Activated CD4-positive, alpha-beta memory T cell treated with anti-CD3 and anti-CD28 coated beads for 36 hours (primary cell): ENCODE results near the gene PPT2. TPM values are rescaled to one million over a fixed set of nuclear protein-coding genes. Genes with fewer than 3 reads are reported as not detected.

ENCODE experiments used
- CTCF ChIA-PET: fragments of 350-600 bp; sonication (Branson Sonifier 250); formaldehyde crosslinking; loops from one replicate; lab custom pipeline; 2021; ENCODE audit warnings: antibody characterized with exemption, inconsistent platforms; lab: Charles Lee
- POLR2A ChIA-PET: fragments of 350-600 bp; sonication (Branson Sonifier 250); formaldehyde crosslinking; loops from one replicate; lab custom pipeline; 2021; ENCODE audit warnings: antibody characterized with exemption; lab: Charles Lee
- DNase-seq: peaks from one replicate; pipeline ENCODE4 v3.0.0-alpha.2; 2020
- H3K27ac Mint-ChIP-seq: one replicate; pipeline ENCODE4 v1.8.0; 2021; ENCODE audit warnings: mixed read lengths
- H3K27me3 Mint-ChIP-seq: one replicate; pipeline ENCODE4 v1.8.0; 2021; ENCODE audit warnings: mixed read lengths
- H3K36me3 Mint-ChIP-seq: one replicate; pipeline ENCODE4 v1.8.0; 2021; ENCODE audit warnings: mixed read lengths
- H3K4me1 Mint-ChIP-seq: one replicate; pipeline ENCODE4 v1.8.0; 2021; ENCODE audit warnings: low read depth, mixed read lengths
- H3K4me3 Mint-ChIP-seq: one replicate; pipeline ENCODE4 v1.8.0; 2021; ENCODE audit warnings: mild to moderate bottlenecking, mixed read lengths
- H3K9me3 Mint-ChIP-seq: one replicate; pipeline ENCODE4 v1.8.0; 2021; ENCODE audit warnings: mixed read lengths
- intact Hi-C: fragments of 100-400 bp; cut with micrococcal nuclease; formaldehyde crosslinking; loops from one replicate; pipeline ENCODE4 v1.15.1; 2023
- total RNA-seq, 2 experiments: library from RNA; stranded (reverse); gene quantifications; one replicate each; pipeline ENCODE4 v1.2.3, GENCODE V29; 2021

Gene PPT2
- total RNA-seq, 2 experiments from 2014 or later = 9.5 to 9.9 TPM

DNA sequence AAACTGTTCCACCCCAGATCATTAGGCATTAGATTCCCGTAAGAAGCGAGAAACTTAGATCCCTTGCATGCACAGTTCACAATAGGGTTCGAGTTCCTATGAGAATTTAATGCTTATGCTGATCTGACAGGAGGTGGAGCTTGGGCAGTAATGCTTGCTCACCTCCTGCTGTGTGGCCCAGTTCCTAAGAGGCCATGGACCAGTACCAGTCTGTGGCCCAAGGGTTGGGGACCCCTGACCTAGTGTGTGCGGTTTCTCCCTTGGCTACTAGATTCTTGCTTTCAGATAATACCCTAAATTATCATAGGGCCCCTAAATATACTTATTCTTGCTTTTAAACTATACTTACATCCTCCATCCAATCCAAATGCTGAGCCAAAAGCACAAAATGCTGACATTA lies 40.4 kb downstream of the PPT2 start:
- DNase-seq = no peak
- ChIA-PET POLR2A (interaction anchor here (1.6 to 1.7 kb wide), 2 partner anchors 15 to 66 kb away, joined by 7 to 9 read pairs; partner anchors contain the start of gene ATF6B), CTCF (interaction anchor here (1.0 to 2.5 kb wide), 5 partner anchors 8 to 70 kb away, joined by 3 to 21 read pairs (median 7); partner anchors contain the start of genes ATF6B, FKBPL and PRRT1)
- intact Hi-C loops = loop anchor here (2.0 to 10.0 kb wide), 5 partner anchors 46 to 1220 kb away; partner anchors contain the start of genes CUTA, HSPA1B, LTA and PHF1
- peaks cover 23% of the 10 kb centered on the region for H3K4me1 Mint-ChIP-seq
- peaks cover 14% of the 10 kb centered on the region for H3K36me3 Mint-ChIP-seq
- H3K4me3 Mint-ChIP-seq = no peak overlapping the region
- H3K27me3 Mint-ChIP-seq = no peaks in the 10 kb centered on the region
- peak overlapping the region; percentile 89 for H3K27ac Mint-ChIP-seq
- no peaks in the 10 kb centered on the region for H3K9me3 Mint-ChIP-seq

DNA sequence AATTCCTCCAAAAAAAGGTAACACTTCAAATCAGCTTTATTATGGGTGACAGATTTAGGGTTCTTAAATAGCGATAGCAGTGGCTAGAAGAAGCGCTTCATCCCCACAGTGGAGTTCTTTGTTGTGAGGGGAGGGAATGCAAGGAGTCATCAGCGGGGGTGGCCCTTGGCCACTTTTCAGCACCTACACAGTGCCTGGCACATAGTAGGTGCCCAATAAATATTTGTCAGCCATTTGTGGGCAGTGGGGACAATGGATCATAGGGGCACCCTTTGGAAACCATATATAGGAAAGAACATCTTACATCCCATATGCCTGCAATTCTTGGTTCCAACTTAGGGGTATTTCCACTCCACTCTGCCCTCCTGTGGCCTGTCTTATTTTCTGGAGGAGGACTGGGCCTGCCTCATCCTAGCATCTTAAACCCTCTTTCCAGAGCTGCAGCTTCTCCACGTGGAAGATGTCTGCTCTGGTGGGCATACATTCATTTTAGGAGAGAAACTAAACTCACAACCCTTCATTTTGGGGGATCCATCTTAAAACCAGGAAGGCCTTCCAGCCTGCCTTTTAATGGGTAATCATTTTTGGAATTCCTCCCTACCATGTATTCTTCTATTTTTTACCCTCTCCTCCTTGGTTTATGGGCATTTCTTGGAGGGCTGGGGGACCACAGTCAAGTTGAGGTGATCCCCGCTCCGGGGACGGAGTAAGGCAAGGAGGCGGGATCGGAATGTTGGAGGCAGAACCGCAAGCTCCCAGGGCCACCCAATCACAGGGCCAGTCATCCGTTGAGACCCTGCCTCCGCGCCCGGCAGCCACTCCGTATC lies 41.1 kb downstream of the PPT2 start:
- Mint-ChIP-seq H3K9me3 (no peaks in the 10 kb centered on the region), H3K27me3 (no peaks in the 10 kb centered on the region), H3K36me3 (peaks cover 14% of the 10 kb centered on the region), H3K27ac (peak overlapping the region; percentile 89), H3K4me3 (peak overlapping the region; percentile 96), H3K4me1 (peaks cover 23% of the 10 kb centered on the region)
- CTCF ChIA-PET = interaction anchor here (0.6 to 2.5 kb wide), 22 partner anchors 9 to 1141 kb away, joined by 3 to 21 read pairs (median 3); partner anchors contain the start of genes AGPAT1, ATF6B, FKBPL and HLA-DMA
- intact Hi-C loops = loop anchor here (1.0 to 10.0 kb wide), 9 partner anchors 17 to 1220 kb away; partner anchors contain the start of genes ATF6B, CUTA, HSPA1B and LTA
- POLR2A ChIA-PET = interaction anchor here (1.2 to 1.7 kb wide), 5 partner anchors 16 to 67 kb away, joined by 4 to 16 read pairs (median 7); partner anchors contain the start of genes AGPAT1, ATF6B and FKBPL
- peak; percentile 59 for DNase-seq

DNA sequence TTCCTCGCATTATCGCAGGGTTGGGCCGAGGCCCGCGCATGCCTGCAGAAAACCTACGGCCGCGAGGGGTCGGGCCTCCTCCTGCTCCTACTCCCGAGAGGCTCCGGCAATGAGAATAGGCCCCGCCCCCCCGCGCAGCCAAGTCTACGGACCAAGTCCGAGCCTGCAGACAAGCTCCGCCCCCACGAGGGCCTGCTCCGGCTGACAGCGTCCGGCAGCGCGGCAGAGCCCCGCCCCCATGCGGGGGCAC lies 41.6 kb downstream of the PPT2 start:
- no peaks in the 10 kb centered on the region for H3K9me3 Mint-ChIP-seq
- POLR2A ChIA-PET = interaction anchor here (1.2 to 1.7 kb wide), 5 partner anchors 16 to 68 kb away, joined by 4 to 16 read pairs (median 7); partner anchors contain the start of genes AGPAT1, ATF6B and FKBPL
- CTCF ChIA-PET = interaction anchor here (0.6 to 2.5 kb wide), 22 partner anchors 9 to 1141 kb away, joined by 3 to 21 read pairs (median 3); partner anchors contain the start of genes AGPAT1, ATF6B, FKBPL and HLA-DMA

DNA sequence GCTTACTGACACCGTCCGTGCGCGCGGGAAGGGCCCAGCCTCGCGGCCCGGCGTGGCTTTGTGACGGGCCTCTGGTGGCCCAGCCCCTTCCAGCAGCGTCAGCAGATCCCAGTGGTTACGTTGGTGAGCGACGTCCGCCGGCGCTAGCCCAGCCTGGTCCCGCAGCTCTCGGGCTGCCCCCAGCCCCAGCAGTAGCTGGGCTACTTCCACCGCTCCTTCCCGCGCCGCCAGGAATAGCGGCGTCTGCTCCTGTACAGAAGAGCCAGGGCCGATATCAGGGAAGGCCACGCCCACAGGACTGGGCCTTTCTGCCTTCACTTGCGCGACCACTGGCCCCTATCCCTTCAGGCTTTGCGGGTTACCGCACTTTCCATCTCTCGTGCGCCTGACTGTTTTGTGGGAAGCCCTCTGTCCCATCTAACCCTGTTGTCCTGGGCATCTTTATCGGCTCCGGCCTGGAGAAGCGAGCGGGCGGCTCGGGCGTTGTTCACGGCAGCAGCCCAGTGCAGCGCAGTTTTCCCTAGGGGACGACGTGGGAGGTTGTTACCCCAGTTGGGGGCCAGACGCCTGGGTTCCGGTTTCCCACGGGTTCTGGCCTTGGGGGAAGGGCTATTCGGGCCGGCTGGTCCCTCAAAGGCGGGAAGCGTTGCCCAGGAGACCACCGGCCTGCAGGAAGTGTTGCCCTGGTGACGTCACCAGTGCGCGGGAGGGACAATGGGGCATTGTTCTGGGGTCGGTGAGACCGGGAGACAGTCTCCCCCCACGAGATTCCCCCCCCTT lies 42.2 kb downstream of the PPT2 start:
- intact Hi-C loops = loop anchor here (1.0 to 10.0 kb wide), 8 partner anchors 18 to 1219 kb away; partner anchors contain the start of genes ATF6B, CUTA, HSPA1B and LTA
- peaks cover 8% of the 10 kb centered on the region for H3K36me3 Mint-ChIP-seq
- no peaks in the 10 kb centered on the region for H3K9me3 Mint-ChIP-seq
- ChIA-PET POLR2A (interaction anchor here (0.6 to 1.7 kb wide), 8 partner anchors 17 to 537 kb away, joined by 3 to 16 read pairs (median 4); partner anchors contain the start of genes AGPAT1, ATF6B and FKBPL), CTCF (interaction anchor here (0.6 to 2.5 kb wide), 20 partner anchors 10 to 1140 kb away, joined by 3 to 21 read pairs (median 4); partner anchors contain the start of genes AGPAT1, ATF6B, FKBPL and HLA-DMA)
- peak overlapping the region; percentile 96 for H3K4me3 Mint-ChIP-seq
- H3K27ac Mint-ChIP-seq = peak overlapping the region; percentile 98
- peak; percentile 80 for DNase-seq
- H3K27me3 Mint-ChIP-seq = no peaks in the 10 kb centered on the region
- peaks cover 23% of the 10 kb centered on the region for H3K4me1 Mint-ChIP-seq

More for the DNA sequence above, 41.6 kb downstream of the PPT2 start:
- peak overlapping the region; percentile 98 for H3K27ac Mint-ChIP-seq
- H3K4me3 Mint-ChIP-seq = peak overlapping the region; percentile 96
- peaks cover 11% of the 10 kb centered on the region for H3K36me3 Mint-ChIP-seq
- intact Hi-C loops = loop anchor here (1.0 to 10.0 kb wide), 8 partner anchors 17 to 1219 kb away; partner anchors contain the start of genes ATF6B, CUTA, HSPA1B and LTA
- H3K27me3 Mint-ChIP-seq = no peaks in the 10 kb centered on the region
- DNase-seq = peak; percentile 100
- H3K4me1 Mint-ChIP-seq = peaks cover 23% of the 10 kb centered on the region

DNA sequence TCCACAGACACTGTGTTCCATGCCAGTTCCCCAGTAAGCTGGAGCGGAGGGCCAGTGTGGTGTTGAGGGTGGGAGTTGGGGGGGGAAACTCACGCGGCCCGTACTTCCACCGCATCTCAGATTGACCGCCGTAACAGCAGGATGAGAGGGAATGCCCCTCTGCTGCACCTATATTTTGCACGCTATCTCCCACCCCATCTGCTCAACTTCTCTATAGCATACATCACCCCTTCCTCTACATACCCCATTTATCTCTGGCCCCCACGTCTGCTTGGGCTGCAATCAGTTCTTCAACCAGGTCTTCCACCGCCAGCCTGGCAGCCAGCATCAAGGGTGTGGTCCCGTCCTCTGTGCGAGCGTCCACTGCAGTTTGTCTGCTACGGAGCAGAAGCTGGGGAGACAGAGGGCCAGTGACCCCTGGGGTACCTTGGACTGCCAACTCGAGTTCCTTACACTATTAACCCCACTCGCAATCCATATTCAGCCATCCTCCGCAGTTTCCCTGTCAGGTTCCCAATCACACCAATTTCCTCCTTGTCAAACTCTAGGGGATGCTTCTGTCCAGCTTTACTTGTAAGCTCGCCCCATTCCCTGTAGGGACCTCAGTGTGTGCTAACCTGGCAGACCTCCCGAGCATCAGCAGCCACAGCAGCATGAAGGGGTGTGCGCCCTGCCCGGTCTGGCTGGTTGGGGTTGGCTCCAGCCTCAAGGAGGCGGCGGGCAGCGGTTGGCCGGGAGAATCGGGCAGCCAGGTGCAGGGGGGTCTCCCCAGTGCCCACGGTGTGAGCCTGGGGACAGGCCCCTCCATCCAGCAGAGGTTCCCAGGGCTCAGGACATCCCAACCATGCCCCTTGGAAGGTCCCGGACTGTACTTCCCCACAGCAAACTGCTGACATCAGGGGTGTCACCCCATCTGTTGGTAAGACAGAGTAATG lies 43.0 kb downstream of the PPT2 start:
- no peaks in the 10 kb centered on the region for H3K36me3 Mint-ChIP-seq
- H3K4me3 Mint-ChIP-seq = peak overlapping the region; percentile 96
- no peaks in the 10 kb centered on the region for H3K9me3 Mint-ChIP-seq
- POLR2A ChIA-PET = interaction anchor here (0.6 to 0.9 kb wide), 4 partner anchors 21 to 538 kb away, joined by 3 read pairs; partner anchors contain the start of gene AGPAT1
- H3K4me1 Mint-ChIP-seq = peaks cover 23% of the 10 kb centered on the region
- no peaks in the 10 kb centered on the region for H3K27me3 Mint-ChIP-seq
- CTCF ChIA-PET = interaction anchor here (1.0 to 2.5 kb wide), 3 partner anchors 68 to 503 kb away, joined by 3 to 21 read pairs (median 3); partner anchors contain the start of genes ATF6B and FKBPL
- no peak for DNase-seq
- intact Hi-C loops = loop anchor here (5.0 to 10.0 kb wide), 4 partner anchors 240 to 1218 kb away; partner anchors contain the start of genes CUTA, HSPA1B, LTA and NELFE
- H3K27ac Mint-ChIP-seq = peak overlapping the region; percentile 98

DNA sequence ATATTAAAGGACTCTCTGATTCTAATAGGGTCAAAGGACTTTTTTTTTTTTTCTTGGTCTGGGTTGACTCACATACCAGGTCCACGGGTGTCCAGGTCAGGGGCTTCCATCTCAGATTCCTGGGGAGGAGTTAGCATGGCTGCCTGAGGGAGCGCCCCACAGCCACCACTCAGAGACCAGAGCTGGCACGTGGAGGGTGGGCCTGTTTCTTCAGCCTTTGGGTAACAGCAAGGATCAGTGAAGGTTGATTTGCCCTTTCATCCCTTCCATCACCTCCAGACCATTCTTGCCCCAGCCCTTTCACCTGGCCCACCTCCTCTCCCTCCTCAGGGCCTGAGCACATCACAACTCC lies 44.4 kb downstream of the PPT2 start:
- Mint-ChIP-seq H3K36me3 (no peaks in the 10 kb centered on the region), H3K27ac (no peak overlapping the region), H3K27me3 (no peaks in the 10 kb centered on the region), H3K4me3 (no peak overlapping the region), H3K9me3 (no peaks in the 10 kb centered on the region), H3K4me1 (peaks cover 23% of the 10 kb centered on the region)
- intact Hi-C loops = loop anchor here (5.0 to 10.0 kb wide), 4 partner anchors 241 to 1216 kb away; partner anchors contain the start of genes CUTA, HSPA1B, LTA and NELFE
- no peak for DNase-seq
- POLR2A ChIA-PET = no interaction called here
- CTCF ChIA-PET = no interaction called here

DNA sequence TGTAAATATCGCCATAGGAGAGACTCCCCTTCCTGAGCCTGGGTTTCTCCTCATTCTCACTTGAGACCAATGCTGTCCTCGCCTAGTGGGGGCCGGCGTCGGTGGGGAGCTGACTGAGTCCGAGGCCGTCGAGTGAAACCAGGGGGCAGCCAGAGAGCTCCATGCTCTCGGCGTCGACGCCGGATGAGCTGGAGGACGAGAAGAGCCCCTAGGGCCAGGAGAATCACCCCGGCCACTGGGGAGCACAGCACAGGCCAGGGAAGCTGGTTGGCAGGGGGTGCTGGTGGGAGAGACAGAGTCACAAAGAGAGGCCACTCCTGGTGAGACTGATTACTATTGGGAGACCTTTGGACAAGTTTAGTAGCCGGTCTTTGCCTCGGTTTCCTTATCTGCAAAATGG lies 44.9 kb downstream of the PPT2 start:
- Mint-ChIP-seq H3K27me3 (no peaks in the 10 kb centered on the region), H3K4me3 (no peak overlapping the region), H3K9me3 (no peaks in the 10 kb centered on the region), H3K36me3 (no peaks in the 10 kb centered on the region), H3K27ac (no peak overlapping the region), H3K4me1 (peaks cover 18% of the 10 kb centered on the region)
- POLR2A ChIA-PET = interaction anchor here (0.6 kb wide), 1 partner anchor 1644 kb away, joined by 3 read pairs; no protein-coding TSS in a partner anchor
- CTCF ChIA-PET = no interaction called here
- no peak for DNase-seq
- intact Hi-C loops = loop anchor here (5.0 to 10.0 kb wide), 4 partner anchors 242 to 1216 kb away; partner anchors contain the start of genes CUTA, HSPA1B, LTA and NELFE

DNA sequence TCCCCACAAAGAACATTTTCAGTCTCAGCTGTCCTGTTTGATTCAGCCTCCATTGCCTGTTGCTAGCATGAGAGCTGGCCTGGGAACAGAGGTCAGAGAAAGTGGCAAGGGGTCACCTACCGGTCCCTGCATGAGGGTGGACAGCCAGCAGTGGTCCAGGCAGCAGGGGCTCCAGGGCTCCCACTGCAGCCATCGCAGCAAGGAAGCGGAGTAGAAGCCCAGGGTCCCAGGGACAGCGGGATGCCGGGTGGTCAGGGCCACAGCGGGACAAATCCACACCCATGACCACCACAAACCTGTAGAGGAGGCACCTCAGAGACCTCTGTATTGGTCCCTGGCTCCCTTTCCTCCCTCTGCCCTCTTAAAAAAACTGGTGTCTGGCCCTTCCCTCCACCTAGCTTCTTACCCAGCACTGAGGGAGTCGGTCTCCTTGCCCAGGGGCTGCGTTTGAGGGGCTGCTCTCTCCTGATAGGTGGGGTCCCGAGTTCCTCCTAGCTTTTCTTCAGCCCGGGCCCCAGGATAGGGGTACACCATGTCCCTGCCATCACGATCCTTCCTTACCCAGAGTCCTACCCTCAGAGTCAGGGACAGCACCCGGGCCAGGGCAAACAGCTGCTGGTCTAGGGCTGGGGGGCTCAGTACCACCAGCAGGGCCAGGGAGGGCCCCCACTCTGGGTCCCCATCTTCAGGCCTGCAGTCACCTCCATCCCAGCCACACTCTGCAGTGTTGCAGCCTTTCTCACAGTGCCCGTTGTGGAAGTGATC lies 47.0 kb downstream of the PPT2 start:
- CTCF ChIA-PET = no interaction called here
- Mint-ChIP-seq H3K27me3 (no peaks in the 10 kb centered on the region), H3K36me3 (no peaks in the 10 kb centered on the region), H3K27ac (no peak overlapping the region), H3K4me1 (peaks cover 5% of the 10 kb centered on the region), H3K9me3 (no peaks in the 10 kb centered on the region), H3K4me3 (no peak overlapping the region)
- POLR2A ChIA-PET = no interaction called here
- no peak for DNase-seq
- intact Hi-C loops = no loop called here

DNA sequence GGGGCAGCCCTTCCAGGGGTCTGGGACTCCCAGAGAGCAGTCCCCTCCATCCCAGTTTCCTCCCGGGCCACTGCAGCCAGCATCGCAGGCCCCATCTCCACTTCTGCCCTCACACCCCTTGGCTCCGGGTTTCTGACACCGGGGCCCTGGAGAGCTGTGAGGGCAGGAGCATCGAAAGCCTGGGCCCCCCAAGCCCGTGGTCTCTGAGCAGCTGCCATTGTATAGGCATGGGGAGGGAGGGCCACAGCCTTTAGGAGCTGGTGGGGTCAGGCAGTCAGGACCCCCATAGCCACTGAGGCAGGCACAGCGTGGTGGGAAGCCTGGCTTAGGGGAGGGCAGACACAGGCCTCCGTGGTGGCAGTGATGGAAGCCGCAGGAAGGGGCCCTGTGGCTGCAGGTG lies 48.2 kb downstream of the PPT2 start:
- Mint-ChIP-seq H3K4me1 (no peaks in the 10 kb centered on the region), H3K4me3 (no peak overlapping the region), H3K27me3 (no peaks in the 10 kb centered on the region), H3K36me3 (no peaks in the 10 kb centered on the region), H3K27ac (no peak overlapping the region), H3K9me3 (no peaks in the 10 kb centered on the region)
- CTCF ChIA-PET = no interaction called here
- intact Hi-C loops = no loop called here
- POLR2A ChIA-PET = no interaction called here
- DNase-seq = no peak
